Thyroid gland (tissue), 4 donors: ENCODE results near the gene GET4. TPM values are rescaled to one million over a fixed set of nuclear protein-coding genes. Genes with fewer than 3 reads are reported as not detected.

Experiments
- DNase-seq, 2 donors: peaks; one replicate each; pipeline ENCODE4 v3.0.0-alpha.2; 2019
- H3K27ac ChIP-seq, 3 donors: fragments of 200-600 bp; sonication (generic); 1 replicate in 2 of 3; 2 replicates in 1 of 3; pipeline ENCODE4 v1.5.1; 2016 to 2019; ENCODE audit warnings: mild to moderate bottlenecking in 1 of 3, moderate library complexity in 1 of 3
- H3K27me3 ChIP-seq: fragments of 200-600 bp; sonication (generic); one replicate; pipeline ENCODE4 v1.5.1; 2019
- H3K36me3 ChIP-seq, 2 donors: fragments of 200-600 bp; sonication (generic); one replicate each; pipeline ENCODE4 v1.5.1; 2016 to 2019
- H3K4me1 ChIP-seq, 2 donors: fragments of 200-600 bp; sonication (generic); one replicate each; pipeline ENCODE4 v1.5.1; 2017 to 2019
- H3K4me3 ChIP-seq, 3 donors: fragments of 200-600 bp; sonication (generic); replicated peaks in 1 of 3; 1 replicate in 2 of 3; 2 replicates in 1 of 3; pipeline ENCODE4 v1.5.1; 2016; ENCODE audit warnings: mild to moderate bottlenecking in 1 of 3
- H3K9me3 ChIP-seq: fragments of 200-600 bp; sonication (generic); one replicate; pipeline ENCODE4 v1.5.1; 2017
- POLR2A ChIP-seq, 2 donors: fragments of 450-650 bp; IDR thresholded peaks; one replicate each; pipeline ENCODE4 v1.6.1; 2017; ENCODE audit warnings: antibody characterized with exemption in 2 of 2, mild to moderate bottlenecking in 2 of 2, moderate library complexity in 1 of 2
- WGBS, 2 donors: methylation state at CpG; one replicate each; pipeline ENCODE4 v1.1.5; 2017; 5-methylcytosine and 5-hydroxymethylcytosine counted together
- intact Hi-C: fragments of 100-400 bp; cut with DNase I; formaldehyde crosslinking; loops from one replicate; pipeline ENCODE4 v1.15.1; 2023
- total RNA-seq, 4 donors: library from RNA; depleted of rRNA; stranded (reverse); fragments of >200 nt; gene quantifications; one replicate each; pipeline ENCODE4 v1.2.3, GENCODE V29; 2016
- TF ChIP-seq, protein P1 (sequence below), 6 experiments: fragments of 200-600 bp in 3 of 6; fragments of 450-650 bp in 3 of 6; sonication (generic) in 3 of 6; IDR thresholded peaks; one replicate each; pipeline ENCODE4 v1.5.1; 2016 to 2019; ENCODE audit warnings: antibody characterized with exemption in 6 of 6, mild to moderate bottlenecking in 2 of 6, inconsistent platforms in 1 of 6, moderate library complexity in 1 of 6

GET4 gene
- total RNA-seq, 4 donors from 2014 or later, result 29.2 to 38.7 (median 34.3) TPM

DNA sequence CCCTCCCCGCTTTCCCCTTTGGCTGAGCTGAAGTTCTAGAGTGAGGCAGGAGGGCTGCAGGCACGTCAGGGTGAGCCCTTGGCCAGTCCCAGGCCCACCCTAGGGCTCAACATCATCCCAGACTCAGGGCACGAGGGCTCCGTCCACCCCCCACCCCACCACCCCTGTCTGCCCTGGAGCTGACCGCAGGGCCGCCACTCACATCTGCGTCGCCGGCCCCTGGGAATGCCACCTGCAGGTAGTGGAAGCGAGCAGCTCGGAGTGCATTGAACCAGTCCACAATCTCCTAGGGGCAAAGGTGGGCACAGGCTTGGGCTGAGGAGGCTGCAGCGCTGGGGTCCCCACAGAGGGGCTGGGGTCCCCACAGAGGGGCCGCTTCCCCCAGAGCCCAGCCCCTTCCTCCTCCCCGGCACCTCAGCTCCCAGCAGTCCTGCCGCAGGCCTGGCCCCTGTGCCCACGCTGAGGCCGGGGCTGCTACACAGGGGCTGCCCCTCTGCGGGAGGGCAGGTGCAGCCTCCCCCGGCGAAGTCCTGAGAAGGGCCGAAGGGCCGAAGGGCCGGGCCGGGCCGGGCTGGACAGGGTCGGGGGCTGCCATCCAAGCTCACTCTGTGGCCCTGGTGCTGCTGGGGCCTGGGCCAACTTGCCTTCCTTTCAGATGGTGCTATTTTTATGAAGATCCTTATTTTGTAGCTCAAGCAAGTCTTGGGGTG lies 24.1 kb downstream of the GET4 start:
- peaks cover 0 to 12% of the 10 kb centered on the region in 2 donors for H3K4me1 ChIP-seq
- 91 to 100% methylated on average over 2 to 17 of the region's 26 CpGs for WGBS, 2 donors
- no peak overlapping the region for H3K27ac ChIP-seq
- H3K4me3 ChIP-seq, result no peak overlapping the region
- intact Hi-C loops, result no loop called here
- no peaks in the 10 kb centered on the region for H3K27me3 ChIP-seq
- peaks cover 4 to 15% of the 10 kb centered on the region in 2 donors for H3K36me3 ChIP-seq
- H3K9me3 ChIP-seq, result no peaks in the 10 kb centered on the region
- TF ChIP-seq, protein P1, sequence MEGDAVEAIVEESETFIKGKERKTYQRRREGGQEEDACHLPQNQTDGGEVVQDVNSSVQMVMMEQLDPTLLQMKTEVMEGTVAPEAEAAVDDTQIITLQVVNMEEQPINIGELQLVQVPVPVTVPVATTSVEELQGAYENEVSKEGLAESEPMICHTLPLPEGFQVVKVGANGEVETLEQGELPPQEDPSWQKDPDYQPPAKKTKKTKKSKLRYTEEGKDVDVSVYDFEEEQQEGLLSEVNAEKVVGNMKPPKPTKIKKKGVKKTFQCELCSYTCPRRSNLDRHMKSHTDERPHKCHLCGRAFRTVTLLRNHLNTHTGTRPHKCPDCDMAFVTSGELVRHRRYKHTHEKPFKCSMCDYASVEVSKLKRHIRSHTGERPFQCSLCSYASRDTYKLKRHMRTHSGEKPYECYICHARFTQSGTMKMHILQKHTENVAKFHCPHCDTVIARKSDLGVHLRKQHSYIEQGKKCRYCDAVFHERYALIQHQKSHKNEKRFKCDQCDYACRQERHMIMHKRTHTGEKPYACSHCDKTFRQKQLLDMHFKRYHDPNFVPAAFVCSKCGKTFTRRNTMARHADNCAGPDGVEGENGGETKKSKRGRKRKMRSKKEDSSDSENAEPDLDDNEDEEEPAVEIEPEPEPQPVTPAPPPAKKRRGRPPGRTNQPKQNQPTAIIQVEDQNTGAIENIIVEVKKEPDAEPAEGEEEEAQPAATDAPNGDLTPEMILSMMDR (IDR thresholded peaks at IDR 0.05), result no peak
- no peak for TF ChIP-seq POLR2A (IDR thresholded peaks at IDR 0.05)
- no peak for DNase-seq

DNA sequence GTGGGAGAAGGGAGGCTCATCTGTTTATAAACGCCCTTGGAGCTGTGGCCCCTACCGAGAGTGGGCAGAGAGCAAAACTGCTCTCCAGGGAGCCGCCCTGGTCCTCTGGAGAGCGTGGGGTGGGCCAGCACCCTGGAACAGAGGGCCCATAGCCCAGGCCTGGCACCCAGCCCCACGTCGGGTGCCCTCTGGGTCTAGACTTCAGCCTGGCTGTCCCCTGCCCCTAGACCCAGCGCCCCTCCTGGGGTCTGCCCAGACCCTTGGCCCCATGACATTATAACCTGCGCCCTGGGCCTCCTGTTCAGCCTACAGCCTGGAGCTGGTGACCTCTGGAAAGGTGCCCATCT lies 24.7 kb downstream of the GET4 start:
- intact Hi-C loops, result no loop called here
- no peak for DNase-seq
- Histone ChIP-seq H3K36me3 (peaks cover 0 to 10% of the 10 kb centered on the region in 2 donors), H3K4me3 (no peak overlapping the region), H3K27me3 (no peaks in the 10 kb centered on the region), H3K9me3 (no peaks in the 10 kb centered on the region), H3K27ac (no peak overlapping the region), H3K4me1 (peaks cover 0 to 12% of the 10 kb centered on the region in 2 donors)
- TF ChIP-seq POLR2A (IDR thresholded peaks at IDR 0.05), result no peak
- TF ChIP-seq, protein P1 (IDR thresholded peaks at IDR 0.05), result no peak
- 69 to 87% methylated on average over 4 to 7 of the region's 8 CpGs for WGBS, 2 donors

DNA sequence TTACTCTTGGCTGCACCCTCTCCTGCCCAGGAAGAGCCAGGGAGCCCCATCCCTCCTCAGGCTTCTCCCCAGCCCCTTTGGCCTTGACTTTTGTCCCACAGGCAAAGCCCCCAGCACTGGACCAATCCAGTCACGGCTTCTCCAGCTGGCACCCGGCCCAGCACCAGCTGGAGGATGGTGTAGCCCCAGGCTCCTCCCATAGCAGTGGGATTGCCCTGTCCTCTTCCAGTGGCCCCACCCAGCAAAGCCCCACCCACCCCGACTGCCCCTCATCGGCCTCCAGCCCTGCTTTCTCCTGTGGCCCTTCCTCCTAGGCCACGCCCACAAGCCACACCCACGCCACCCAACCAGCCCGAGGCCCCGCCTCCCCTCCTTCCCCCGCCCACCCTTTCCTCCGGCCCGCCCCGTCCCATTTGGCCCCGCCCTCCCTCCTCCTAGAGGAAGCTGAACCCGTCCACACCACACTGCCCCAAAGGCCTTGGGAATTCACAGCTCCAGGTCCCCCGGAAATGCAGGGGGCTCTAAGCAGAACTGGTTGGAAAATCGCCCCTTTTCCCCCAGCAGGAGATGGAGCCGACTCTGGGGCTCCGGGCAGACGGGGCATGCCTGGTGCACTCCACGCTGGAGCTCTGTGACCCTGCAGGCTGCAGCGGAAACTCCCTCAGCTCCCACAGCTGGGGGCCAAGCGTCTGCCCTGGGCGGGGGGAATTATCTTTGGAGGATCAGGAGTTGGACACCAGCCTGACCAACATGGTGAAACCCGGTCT lies 25.2 kb downstream of the GET4 start:
- Histone ChIP-seq H3K9me3 (no peaks in the 10 kb centered on the region), H3K36me3 (peaks cover 0 to 4% of the 10 kb centered on the region in 2 donors), H3K4me3 (no peak overlapping the region), H3K27ac (no peak overlapping the region), H3K27me3 (no peaks in the 10 kb centered on the region), H3K4me1 (peaks cover 0 to 12% of the 10 kb centered on the region in 2 donors)
- intact Hi-C loops, result no loop called here
- 20 to 44% methylated on average over 8 to 14 of the region's 24 CpGs for WGBS, 2 donors
- no peak for TF ChIP-seq POLR2A (IDR thresholded peaks at IDR 0.05)
- TF ChIP-seq, protein P1 (IDR thresholded peaks at IDR 0.05), result no peak
- peak; percentile 64 to 71 for DNase-seq

DNA sequence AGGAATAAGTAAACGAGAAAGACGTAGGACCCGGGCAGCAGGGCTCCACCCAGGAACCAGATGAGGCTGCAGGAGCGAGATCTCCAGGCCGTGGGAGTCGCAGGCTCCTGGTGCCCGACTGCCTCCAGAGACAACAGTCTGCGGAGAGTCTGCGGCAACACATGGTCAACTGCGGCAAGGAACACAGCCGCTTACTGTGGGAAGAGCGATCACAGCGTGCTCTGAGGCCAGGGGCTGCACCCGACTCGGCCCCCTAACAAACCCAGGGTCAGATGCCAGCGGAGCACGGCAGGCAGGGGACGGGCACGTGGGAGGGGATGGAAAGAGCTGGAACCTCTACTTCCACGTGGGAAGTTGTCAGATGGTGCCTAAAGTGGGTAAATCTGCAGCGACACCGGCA lies 26.6 kb downstream of the GET4 start:
- DNase-seq, result no peak
- Histone ChIP-seq H3K4me3 (no peak overlapping the region), H3K27ac (no peak overlapping the region), H3K36me3 (no peaks in the 10 kb centered on the region), H3K4me1 (peaks cover 0 to 10% of the 10 kb centered on the region in 2 donors), H3K9me3 (no peaks in the 10 kb centered on the region), H3K27me3 (no peaks in the 10 kb centered on the region)
- intact Hi-C loops, result no loop called here
- TF ChIP-seq POLR2A (IDR thresholded peaks at IDR 0.05), result no peak
- TF ChIP-seq, protein P1 (IDR thresholded peaks at IDR 0.05), result no peak
- WGBS, 2 donors, result 91 to 92% methylated on average over 22 of the region's 22 CpGs
